B cell (primary cell): ENCODE measurements around the gene STK24.

Source experiments
- CTCF ChIP-seq: fragments of 200-600 bp; IDR thresholded peaks from one replicate; pipeline ENCODE4 v1.8.0; 2022; ENCODE audit warnings: antibody characterized with exemption, mild to moderate bottlenecking
- EZH2 ChIP-seq: IDR thresholded peaks from 2 replicates; pipeline ENCODE4 v1.6.1; 2012; ENCODE audit warnings: borderline replicate concordance, low read depth, mild to moderate bottlenecking, moderate library complexity, low read length; ENCODE audit not compliant: insufficient read depth, poor library complexity, severe bottlenecking

GRCh38 chr13:98513837-98514236 is 63.1 kb downstream of the STK24 start:
- TF ChIP-seq CTCF (no peak), EZH2 (no peak)
